SK-N-SH (cell line): ENCODE results near the gene UBE2G1. TPM values are rescaled to one million over a fixed set of nuclear protein-coding genes. Genes with fewer than 3 reads are reported as not detected.

Experiments used
- CTCF ChIA-PET: fragments of 300-600, 350-600 bp; formaldehyde crosslinking; extraction: SDS; loops from one replicate; lab custom pipeline; 2021; lab: Yijun Ruan, JAX
- POLR2A ChIA-PET: fragments of 350-600 bp; sonication (Branson Sonifier 250); formaldehyde crosslinking; extraction: SDS; loops from one replicate; lab custom pipeline; 2020; ENCODE audit warnings: antibody characterized with exemption, inconsistent platforms; lab: Yijun Ruan, JAX
- DNase-seq: peaks from one replicate; pipeline ENCODE4 v3.0.0; 2012
- H2AFZ ChIP-seq: fragments of 200-600 bp; sonication (generic); 2 replicates; pipeline ENCODE4 v1.8.1; 2016; ENCODE audit warnings: antibody characterized with exemption, mild to moderate bottlenecking, low read depth
- H3F3A ChIP-seq: fragments of 200-600 bp; sonication (generic); replicated peaks from 2 replicates; pipeline ENCODE3; 2016; ENCODE audit warnings: antibody characterized with exemption, mild to moderate bottlenecking; ENCODE audit not compliant: insufficient read depth
- H3K27ac ChIP-seq, 2 experiments: fragments of 200-500 bp in 1 of 2; fragments of 200-600 bp in 1 of 2; sonication (Bioruptor generic) in 1 of 2; sonication (generic), shearing (Covaris generic) in 1 of 2; 2 replicates each; pipeline versions ENCODE4 v1.5.1 to v1.6.1; 2014 to 2016; ENCODE audit warnings: low read depth in 2 of 2, inconsistent platforms in 1 of 2, low read length in 1 of 2, mild to moderate bottlenecking in 1 of 2, mixed read lengths in 1 of 2
- H3K27me3 ChIP-seq: fragments of 200-600 bp; sonication (generic), shearing (Covaris generic); 2 replicates; pipeline ENCODE4 v1.6.1; 2016; ENCODE audit warnings: mixed run types; ENCODE audit not compliant: insufficient read depth
- H3K36me3 ChIP-seq, 2 experiments: fragments of 200-500 bp in 1 of 2; fragments of 200-600 bp in 1 of 2; sonication (Bioruptor generic) in 1 of 2; sonication (generic) in 1 of 2; replicated peaks in 1 of 2; 2 replicates each; pipeline versions ENCODE3 to v1.5.1; 2014 to 2016; ENCODE audit warnings: low read length in 1 of 2, mild to moderate bottlenecking in 1 of 2; ENCODE audit not compliant: insufficient read depth in 2 of 2, control insufficient read depth in 1 of 2
- H3K4me1 ChIP-seq, 2 experiments: fragments of 200-500 bp in 1 of 2; fragments of 200-600 bp in 1 of 2; sonication (Bioruptor generic) in 1 of 2; sonication (generic), shearing (Covaris generic) in 1 of 2; 2 replicates each; pipeline versions ENCODE4 v1.5.1 to v1.6.1; 2014 to 2016; ENCODE audit warnings: low read depth in 1 of 2, low read length in 1 of 2, mixed run types in 1 of 2; ENCODE audit not compliant: insufficient read depth in 2 of 2, control insufficient read depth in 1 of 2
- H3K4me2 ChIP-seq: fragments of 200-600 bp; sonication (generic), shearing (Covaris generic); 2 replicates; pipeline ENCODE4 v1.6.1; 2017; ENCODE audit warnings: mixed run types
- H3K4me3 ChIP-seq, 2 experiments: fragments of 200-500 bp in 1 of 2; fragments of 200-600 bp in 1 of 2; sonication (Bioruptor generic) in 1 of 2; sonication (generic), shearing (Covaris generic) in 1 of 2; 2 replicates each; pipeline versions ENCODE4 v1.5.1 to v1.8.1; 2014 to 2016; ENCODE audit warnings: low read depth in 2 of 2, inconsistent platforms in 1 of 2, low read length in 1 of 2, mild to moderate bottlenecking in 1 of 2, mixed read lengths in 1 of 2, moderate library complexity in 1 of 2
- H3K79me2 ChIP-seq: fragments of 200-600 bp; sonication (generic); 2 replicates; pipeline ENCODE4 v1.8.1; 2017; ENCODE audit warnings: mild to moderate bottlenecking; ENCODE audit not compliant: insufficient read depth
- H3K9ac ChIP-seq: fragments of 200-600 bp; sonication (generic); 2 replicates; pipeline ENCODE4 v1.6.1; 2017; ENCODE audit warnings: mixed run types
- H3K9me2 ChIP-seq: fragments of 200-600 bp; sonication (generic); 2 replicates; pipeline ENCODE4 v1.6.1; 2017; ENCODE audit warnings: mixed run types
- H3K9me3 ChIP-seq: fragments of 200-600 bp; sonication (generic); 2 replicates; pipeline ENCODE4 v1.6.1; 2017; ENCODE audit warnings: mixed run types, mild to moderate bottlenecking, moderate library complexity
- H4K20me1 ChIP-seq: fragments of 200-600 bp; sonication (generic); 2 replicates; pipeline ENCODE4 v1.6.1; 2017; ENCODE audit warnings: mild to moderate bottlenecking, mixed run types; ENCODE audit not compliant: insufficient read depth
- EP300 ChIP-seq, 2 experiments: IDR thresholded peaks; 2 replicates each; pipeline versions ENCODE4 v1.4.0 to v1.6.1; 2012; ENCODE audit warnings: borderline replicate concordance in 1 of 2, low read depth in 1 of 2, low read length in 1 of 2
- EZH2phosphoT487 ChIP-seq: fragments of 200-600 bp; sonication (generic); IDR thresholded peaks from 2 replicates; pipeline ENCODE4 v1.6.1; 2017; ENCODE audit warnings: low read depth, mixed run types, mild to moderate bottlenecking, antibody characterized with exemption, moderate library complexity, borderline replicate concordance
- FOSL2 ChIP-seq: IDR thresholded peaks from 2 replicates; pipeline ENCODE4 v1.4.0; 2012; ENCODE audit warnings: low read depth, mild to moderate bottlenecking, moderate library complexity, borderline replicate concordance
- FOXM1 ChIP-seq: IDR thresholded peaks from 2 replicates; pipeline ENCODE4 v1.4.0; 2012; ENCODE audit warnings: low read depth, mild to moderate bottlenecking
- GABPA ChIP-seq: IDR thresholded peaks from 2 replicates; pipeline ENCODE4 v1.4.0; 2012; ENCODE audit warnings: low read depth, mild to moderate bottlenecking
- IRF3 ChIP-seq: fragments of 150-350 bp; IDR thresholded peaks from 2 replicates; pipeline ENCODE4 v1.6.1; 2016; ENCODE audit warnings: mild to moderate bottlenecking, low read depth, low read length
- JUND ChIP-seq: IDR thresholded peaks from 2 replicates; pipeline ENCODE4 v1.4.0; 2012
- NFIC ChIP-seq: IDR thresholded peaks from 2 replicates; pipeline ENCODE4 v1.4.0; 2012; ENCODE audit warnings: borderline replicate concordance
- NRF1 ChIP-seq: IDR thresholded peaks from 2 replicates; pipeline ENCODE4 v1.6.1; 2012; ENCODE audit warnings: low read depth, mild to moderate bottlenecking, low read length
- RAD21 ChIP-seq: IDR thresholded peaks from 2 replicates; pipeline ENCODE4 v1.6.1; 2012; ENCODE audit warnings: mild to moderate bottlenecking, low read length
- REST ChIP-seq: IDR thresholded peaks from 2 replicates; pipeline ENCODE4 v1.6.1; 2012; ENCODE audit warnings: mild to moderate bottlenecking, low read depth, low read length, moderate library complexity
- RXRA ChIP-seq: IDR thresholded peaks from 2 replicates; pipeline ENCODE4 v1.4.0; 2012; ENCODE audit warnings: low read depth, mild to moderate bottlenecking, borderline replicate concordance
- TAF1 ChIP-seq: IDR thresholded peaks from 2 replicates; pipeline ENCODE4 v1.6.1; 2012; ENCODE audit warnings: low read depth, mild to moderate bottlenecking, low read length, moderate library complexity, borderline replicate concordance
- TCF12 ChIP-seq: IDR thresholded peaks from 2 replicates; pipeline ENCODE4 v1.4.0; 2012
- TEAD4 ChIP-seq: IDR thresholded peaks from 2 replicates; pipeline ENCODE4 v1.4.0; 2012; ENCODE audit warnings: mild to moderate bottlenecking, borderline replicate concordance; ENCODE audit not compliant: insufficient read depth
- YY1 ChIP-seq: IDR thresholded peaks from 2 replicates; pipeline ENCODE4 v1.4.0; 2012; ENCODE audit warnings: low read depth, mild to moderate bottlenecking
- ZBTB33 ChIP-seq: IDR thresholded peaks from 2 replicates; pipeline ENCODE4 v1.4.0; 2012; ENCODE audit warnings: low read depth, borderline replicate concordance
- WGBS: methylation state at CpG from one replicate; pipeline ENCODE4 v1.1.6; 2017; ENCODE audit warnings: low lambda C conversion rate; 5-methylcytosine and 5-hydroxymethylcytosine counted together
- polyA plus RNA-seq, 3 experiments: library from polyadenylated mRNA; depleted of rRNA; stranded (reverse); fragments of >200 nt; gene quantifications; 2 replicates each; pipeline ENCODE4 v1.2.3, GENCODE V29; 2012

Gene UBE2G1
- polyA plus RNA-seq, 1 of the 3 experiments (the other 2 are of a cell fraction) = 23.2 TPM

GRCh38 chr17:4235372-4236279 lies 130.8 kb downstream of the UBE2G1 start:
- POLR2A ChIA-PET = no interaction called here
- Histone ChIP-seq H2AFZ (no peak overlapping the region), H3F3A (peaks cover 39% of the 10 kb centered on the region), H3K9me2 (no peaks in the 10 kb centered on the region), H3K36me3 (peaks cover 3 to 34% of the 10 kb centered on the region in 2 experiments), H3K4me1 (peaks cover 3 to 40% of the 10 kb centered on the region in 2 experiments), H4K20me1 (no peaks in the 10 kb centered on the region), H3K9ac (no peak overlapping the region), H3K79me2 (peaks cover 30% of the 10 kb centered on the region), H3K4me2 (peak overlapping the region; percentile 18; the same call in 1 of the 2 replicates), H3K27ac (peak overlapping the region; percentile 14 to 98; a peak in 3 of 4 replicates), H3K27me3 (no peaks in the 10 kb centered on the region), H3K4me3 (no peak overlapping the region), H3K9me3 (no peaks in the 10 kb centered on the region)
- WGBS = 70% methylated on average over 8 of the region's 8 CpGs
- TF ChIP-seq IRF3 = no peak
- no peak for TF ChIP-seq TAF1
- TF ChIP-seq NRF1 = no peak
- peak; percentile 52 for TF ChIP-seq TCF12
- no peak for TF ChIP-seq NFIC
- TF ChIP-seq REST = no peak
- peak; percentile 36; the same call in 1 of the 2 replicates for TF ChIP-seq FOSL2
- 0 out of 2 replicates have a peak, but pooled peaks have one; percentile 19 for TF ChIP-seq TEAD4
- TF ChIP-seq GABPA = no peak
- no peak for TF ChIP-seq ZBTB33
- TF ChIP-seq YY1 = no peak
- TF ChIP-seq JUND = peak; percentile 63
- no peak for TF ChIP-seq RAD21
- TF ChIP-seq FOXM1 = no peak
- no peak for TF ChIP-seq RXRA
- no peak for TF ChIP-seq EP300 (IDR thresholded peaks at IDR 0.05; ENCODE audit: borderline replicate concordance in 1 of 2, low read depth in 1 of 2, low read length in 1 of 2)
- TF ChIP-seq EZH2phosphoT487 = no peak
- CTCF ChIA-PET = interaction anchor here (0.9 to 7.2 kb wide), 3 partner anchors 9 to 20 kb away, joined by 3 to 32 read pairs (median 12); no protein-coding TSS in a partner anchor
- no peak for DNase-seq
